CD14-positive monocyte (primary cell): ENCODE results near the gene NSF. TPM values are rescaled to one million over a fixed set of nuclear protein-coding genes. Genes with fewer than 3 reads are reported as not detected.

ENCODE experiments used
- DNase-seq, 3 donors: peaks; one replicate each; pipeline ENCODE4 v3.0.0-alpha.2; 2011 to 2022
- H2AFZ ChIP-seq: 2 replicates; pipeline ENCODE4 v1.6.0; 2012; ENCODE audit warnings: mild to moderate bottlenecking, low read depth, low read length, inconsistent platforms; ENCODE audit not compliant: insufficient read depth, poor library complexity, severe bottlenecking
- H3K27ac ChIP-seq, 2 donors: 1 replicate in 1 of 2; 2 replicates in 1 of 2; pipeline ENCODE4 v1.5.1; 2012 to 2013; ENCODE audit warnings: low read length in 2 of 2, control low read depth in 1 of 2, inconsistent platforms in 1 of 2, low read depth in 1 of 2, mild to moderate bottlenecking in 1 of 2
- H3K27me3 ChIP-seq, 2 donors: one replicate each; pipeline versions ENCODE4 v1.6.0 to v1.6.1; 2011 to 2013; ENCODE audit warnings: low read length in 2 of 2; ENCODE audit not compliant: control insufficient read depth in 2 of 2, insufficient read depth in 2 of 2
- H3K36me3 ChIP-seq, 2 donors: replicated peaks in 1 of 2; 1 replicate in 1 of 2; 2 replicates in 1 of 2; pipeline versions ENCODE4 v1.5.1 to v1.6.1; 2012 to 2013; ENCODE audit warnings: low read length in 2 of 2, control low read depth in 1 of 2, inconsistent platforms in 1 of 2, mild to moderate bottlenecking in 1 of 2; ENCODE audit not compliant: insufficient read depth in 2 of 2, control insufficient read depth in 1 of 2
- H3K4me1 ChIP-seq, 2 donors: 1 replicate in 1 of 2; 2 replicates in 1 of 2; pipeline versions ENCODE4 v1.5.1 to v1.6.1; 2012 to 2013; ENCODE audit warnings: low read length in 2 of 2, control low read depth in 1 of 2, inconsistent platforms in 1 of 2, mild to moderate bottlenecking in 1 of 2, moderate library complexity in 1 of 2; ENCODE audit not compliant: insufficient read depth in 2 of 2, control insufficient read depth in 1 of 2
- H3K4me2 ChIP-seq: replicated peaks from 2 replicates; pipeline ENCODE3; 2012; ENCODE audit warnings: low read length, moderate library complexity, mild to moderate bottlenecking; ENCODE audit not compliant: poor library complexity, severe bottlenecking; ENCODE audit errors: extremely low read depth
- H3K4me3 ChIP-seq, 3 experiments: fragments of 200-600 bp in 1 of 3; sonication (generic) in 1 of 3; replicated peaks in 1 of 3; 1 replicate in 2 of 3; 2 replicates in 1 of 3; pipeline ENCODE4 v1.5.1; 2011 to 2013; ENCODE audit warnings: low read length in 3 of 3, mild to moderate bottlenecking in 3 of 3, control low read depth in 2 of 3, low read depth in 2 of 3, inconsistent platforms in 1 of 3, moderate library complexity in 1 of 3
- H3K79me2 ChIP-seq: 2 replicates; pipeline ENCODE4 v1.6.0; 2012; ENCODE audit warnings: mild to moderate bottlenecking, control low read depth, inconsistent platforms, low read length, moderate library complexity; ENCODE audit not compliant: insufficient read depth
- H3K9ac ChIP-seq: 2 replicates; pipeline ENCODE4 v1.6.0; 2017; ENCODE audit warnings: low read length, mild to moderate bottlenecking; ENCODE audit not compliant: insufficient read depth, poor library complexity, severe bottlenecking
- H3K9me3 ChIP-seq, 2 donors: replicated peaks in 1 of 2; 1 replicate in 1 of 2; 2 replicates in 1 of 2; pipeline versions ENCODE4 v1.5.1 to v1.6.1; 2012 to 2013; ENCODE audit warnings: low read length in 2 of 2, control low read depth in 1 of 2; ENCODE audit not compliant: control insufficient read depth in 1 of 2, insufficient read depth in 1 of 2
- H4K20me1 ChIP-seq: 2 replicates; pipeline ENCODE4 v1.6.0; 2012; ENCODE audit warnings: mild to moderate bottlenecking, low read length, control low read depth, moderate library complexity; ENCODE audit not compliant: insufficient read depth
- H3K27ac Mint-ChIP-seq, 7 donors: one replicate each; pipeline ENCODE4 v1.8.0; 2020; ENCODE audit warnings: mild to moderate bottlenecking in 7 of 7, mixed read lengths in 7 of 7, moderate library complexity in 6 of 7, inconsistent platforms in 2 of 7
- H3K27me3 Mint-ChIP-seq, 3 donors: one replicate each; pipeline ENCODE4 v1.8.0; 2021 to 2022; ENCODE audit warnings: low read depth in 3 of 3, mild to moderate bottlenecking in 3 of 3, mixed read lengths in 3 of 3, moderate library complexity in 3 of 3, inconsistent platforms in 1 of 3
- H3K36me3 Mint-ChIP-seq, 2 donors: one replicate each; pipeline ENCODE4 v1.8.0; 2020; ENCODE audit warnings: mixed read lengths in 2 of 2, inconsistent platforms in 1 of 2, mild to moderate bottlenecking in 1 of 2
- H3K4me1 Mint-ChIP-seq: one replicate; pipeline ENCODE4 v1.8.0; 2020; ENCODE audit warnings: mild to moderate bottlenecking, mixed read lengths
- H3K4me3 Mint-ChIP-seq, 2 donors: one replicate each; pipeline ENCODE4 v1.8.0; 2020; ENCODE audit warnings: mild to moderate bottlenecking in 2 of 2, mixed read lengths in 2 of 2, moderate library complexity in 1 of 2
- H3K9me3 Mint-ChIP-seq, 7 donors: one replicate each; pipeline ENCODE4 v1.8.0; 2020 to 2022; ENCODE audit warnings: mixed read lengths in 7 of 7, mild to moderate bottlenecking in 6 of 7, moderate library complexity in 6 of 7, inconsistent platforms in 2 of 7
- WGBS: methylation state at CpG from one replicate; pipeline ENCODE4 v1.1.5; 2013; ENCODE audit warnings: missing lambda C conversion rate; ENCODE audit not compliant: insufficient coverage; 5-methylcytosine and 5-hydroxymethylcytosine counted together
- intact Hi-C, 2 donors: fragments of 100-400 bp; cut with micrococcal nuclease; formaldehyde crosslinking; loops; one replicate each; pipeline versions ENCODE4 v1.15.0 to v1.15.1; 2023
- polyA plus RNA-seq, 3 donors: library from polyadenylated mRNA; depleted of rRNA in 1 of 3; unstranded in 2 of 3; stranded (reverse) in 1 of 3; fragments of 300-500 nt in 2 of 3; fragments of >200 nt in 1 of 3; fragmentation: Illumina TruSeq in 2 of 3; gene quantifications; 1 replicate in 2 of 3; 2 replicates in 1 of 3; pipeline ENCODE4 v1.2.3, GENCODE V29; 2012 to 2021
- TF ChIP-seq, protein P1 (sequence below): fragments of 200-600 bp; IDR thresholded peaks from one replicate; pipeline ENCODE4 v1.8.0; 2022; ENCODE audit warnings: antibody characterized with exemption, mild to moderate bottlenecking

Gene NSF
- polyA plus RNA-seq, 3 donors, result 22.5 to 63.2 (median 58.0) TPM

- no peak for DNase-seq
- H3K4me2 ChIP-seq, result no peak overlapping the region
- peaks cover 25 to 29% (median 29%) of the 10 kb centered on the region in 3 donors for H3K27me3 Mint-ChIP-seq
- no peak overlapping the region for H3K9ac ChIP-seq
- peaks cover 2 to 18% of the 10 kb centered on the region in 2 donors for H3K27me3 ChIP-seq
- TF ChIP-seq, protein P1, sequence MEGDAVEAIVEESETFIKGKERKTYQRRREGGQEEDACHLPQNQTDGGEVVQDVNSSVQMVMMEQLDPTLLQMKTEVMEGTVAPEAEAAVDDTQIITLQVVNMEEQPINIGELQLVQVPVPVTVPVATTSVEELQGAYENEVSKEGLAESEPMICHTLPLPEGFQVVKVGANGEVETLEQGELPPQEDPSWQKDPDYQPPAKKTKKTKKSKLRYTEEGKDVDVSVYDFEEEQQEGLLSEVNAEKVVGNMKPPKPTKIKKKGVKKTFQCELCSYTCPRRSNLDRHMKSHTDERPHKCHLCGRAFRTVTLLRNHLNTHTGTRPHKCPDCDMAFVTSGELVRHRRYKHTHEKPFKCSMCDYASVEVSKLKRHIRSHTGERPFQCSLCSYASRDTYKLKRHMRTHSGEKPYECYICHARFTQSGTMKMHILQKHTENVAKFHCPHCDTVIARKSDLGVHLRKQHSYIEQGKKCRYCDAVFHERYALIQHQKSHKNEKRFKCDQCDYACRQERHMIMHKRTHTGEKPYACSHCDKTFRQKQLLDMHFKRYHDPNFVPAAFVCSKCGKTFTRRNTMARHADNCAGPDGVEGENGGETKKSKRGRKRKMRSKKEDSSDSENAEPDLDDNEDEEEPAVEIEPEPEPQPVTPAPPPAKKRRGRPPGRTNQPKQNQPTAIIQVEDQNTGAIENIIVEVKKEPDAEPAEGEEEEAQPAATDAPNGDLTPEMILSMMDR, result no peak
- no peak overlapping the region for H2AFZ ChIP-seq
- H3K9me3 Mint-ChIP-seq, result peaks cover 0 to 4% (median 0%) of the 10 kb centered on the region in 7 donors
- no peak overlapping the region for H3K27ac Mint-ChIP-seq
- no peak overlapping the region for H3K27ac ChIP-seq
- H4K20me1 ChIP-seq, result no peaks in the 10 kb centered on the region
- H3K4me3 Mint-ChIP-seq, result no peak overlapping the region
- H3K4me1 Mint-ChIP-seq, result peaks cover 6% of the 10 kb centered on the region
- H3K36me3 ChIP-seq, result peaks cover 0 to 3% of the 10 kb centered on the region in 2 donors
- WGBS, result 77% methylated on average over 8 of the region's 13 CpGs
- intact Hi-C loops, result no loop called here
- peaks cover 6 to 7% of the 10 kb centered on the region in 2 donors for H3K4me1 ChIP-seq
- no peaks in the 10 kb centered on the region for H3K79me2 ChIP-seq
- H3K4me3 ChIP-seq, result no peak overlapping the region
- peaks cover 0 to 12% of the 10 kb centered on the region in 2 donors for H3K36me3 Mint-ChIP-seq
- H3K9me3 ChIP-seq, result peaks cover 0 to 6% of the 10 kb centered on the region in 2 donors
Observed at GRCh38 chr17:46764709-46765401, 174.4 kb downstream of the NSF start.

DNA sequence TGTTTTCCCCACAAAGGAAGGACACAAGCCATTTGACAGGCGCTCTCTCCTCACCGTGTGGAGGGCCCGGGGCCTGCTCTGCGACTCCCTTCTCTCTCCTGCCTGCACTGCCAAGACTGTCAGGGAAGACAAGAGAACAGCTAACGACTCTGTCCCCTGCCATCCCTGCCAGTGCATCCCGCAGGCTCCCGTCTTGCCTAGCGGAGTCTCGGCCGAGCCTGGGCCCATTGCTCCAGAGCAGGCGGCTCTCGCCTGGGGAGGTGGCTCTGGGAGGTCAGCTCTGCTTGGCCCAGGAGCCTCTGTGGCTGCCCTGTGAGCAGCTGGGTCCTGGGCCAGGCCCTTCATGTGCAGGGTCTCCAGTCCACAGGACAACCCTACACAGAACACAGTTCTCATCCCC, 175.0 kb downstream of the NSF start:
- Mint-ChIP-seq H3K4me1 (peaks cover 6% of the 10 kb centered on the region), H3K4me3 (no peak overlapping the region), H3K9me3 (peaks cover 0 to 4% (median under 1%) of the 10 kb centered on the region in 7 donors), H3K27ac (no peak overlapping the region), H3K27me3 (peaks cover 31 to 35% (median 35%) of the 10 kb centered on the region in 3 donors), H3K36me3 (peaks cover 0 to 12% of the 10 kb centered on the region in 2 donors)
- no peaks in the 10 kb centered on the region for H3K79me2 ChIP-seq
- H3K27ac ChIP-seq, result no peak overlapping the region
- no peaks in the 10 kb centered on the region for H3K36me3 ChIP-seq
- H3K9ac ChIP-seq, result no peak overlapping the region
- H3K27me3 ChIP-seq, result peaks cover 6 to 24% of the 10 kb centered on the region in 2 donors
- H3K4me3 ChIP-seq, result no peak overlapping the region
- peaks cover 0 to 11% of the 10 kb centered on the region in 2 donors for H3K9me3 ChIP-seq
- no peak for DNase-seq
- H3K4me2 ChIP-seq, result no peak overlapping the region
- TF ChIP-seq, protein P1, result no peak
- no peak overlapping the region for H2AFZ ChIP-seq
- 97% methylated on average over 12 of the region's 12 CpGs for WGBS
- intact Hi-C loops, result no loop called here
- H3K4me1 ChIP-seq, result peaks cover 7 to 8% of the 10 kb centered on the region in 2 donors
- no peaks in the 10 kb centered on the region for H4K20me1 ChIP-seq
